Ovary (tissue), 9 donors: ENCODE measurements around the gene TLR4. TPM values are rescaled to one million over a fixed set of nuclear protein-coding genes. Genes with fewer than 3 reads are reported as not detected.

Experiments
- DNase-seq, 5 donors: peaks; one replicate each; pipeline ENCODE4 v3.0.0-alpha.2; 2019 to 2020
- H3K27ac ChIP-seq, 2 donors: fragments of 200-600 bp; one replicate each; pipeline versions ENCODE4 v1.5.1 to v1.8.0; 2019 to 2022
- H3K27me3 ChIP-seq: fragments of 200-600 bp; one replicate; pipeline ENCODE4 v1.8.0; 2022
- H3K36me3 ChIP-seq: fragments of 200-600 bp; sonication (generic); one replicate; pipeline ENCODE4 v1.5.1; 2019
- H3K4me1 ChIP-seq: one replicate; pipeline ENCODE4 v1.8.1; 2013; ENCODE audit warnings: mild to moderate bottlenecking, moderate library complexity; ENCODE audit not compliant: insufficient read depth
- H3K4me3 ChIP-seq: fragments of 200-600 bp; sonication (generic); one replicate; pipeline ENCODE4 v1.5.1; 2017
- H3K9me3 ChIP-seq, 2 donors: fragments of 200-600 bp in 1 of 2; sonication (generic) in 1 of 2; one replicate each; pipeline versions ENCODE4 v1.5.1 to v1.8.1; 2013 to 2019; ENCODE audit warnings: mild to moderate bottlenecking in 1 of 2, moderate library complexity in 1 of 2
- CTCF ChIP-seq, 3 donors: fragments of 450-650 bp in 2 of 3; fragments of 200-600 bp in 1 of 3; IDR thresholded peaks; one replicate each; pipeline versions ENCODE4 v1.5.1 to v1.8.0; 2016 to 2022; ENCODE audit warnings: antibody characterized with exemption in 3 of 3, mild to moderate bottlenecking in 1 of 3
- EP300 ChIP-seq: sonication (generic); formaldehyde crosslinking; IDR thresholded peaks from one replicate; pipeline ENCODE4 v1.6.1; 2017; ENCODE audit warnings: antibody characterized with exemption
- POLR2A ChIP-seq: fragments of 450-650 bp; IDR thresholded peaks from one replicate; pipeline ENCODE4 v1.6.1; 2017; ENCODE audit warnings: antibody characterized with exemption, mild to moderate bottlenecking, moderate library complexity
- WGBS, 3 donors: extraction: QIAGEN DNeasy Blood & Tissue Kit in 1 of 3; methylation state at CpG; one replicate each; pipeline versions ENCODE4 v1.1.5 to v1.1.7; 2013 to 2017; 5-methylcytosine and 5-hydroxymethylcytosine counted together
- intact Hi-C, 4 donors: fragments of 100-400 bp; cut with DNase I; formaldehyde crosslinking; loops; one replicate each; pipeline versions ENCODE4 v1.11.0 to v1.15.1; 2022 to 2023
- polyA plus RNA-seq, 2 donors: library from polyadenylated mRNA; stranded (reverse); fragments of 200-250 nt in 1 of 2; fragments of 350-450 nt in 1 of 2; fragmentation: Illumina TruSeq in 1 of 2; extraction: RNeasy Lipid Tissue Mini Kit (QIAGEN cat#74804) in 1 of 2; gene quantifications; one replicate each; pipeline ENCODE4 v1.2.3, GENCODE V29; 2013 to 2014
- total RNA-seq, 7 donors: library from RNA; depleted of rRNA in 2 of 7; stranded (reverse); fragments of >200 nt in 2 of 7; fragmentation: NEBNext Ultra II Directional in 3 of 7; extraction: Animal tissue kit (Norgen Biotek cat#: 25700) in 3 of 7; gene quantifications; one replicate each; pipeline versions ENCODE4 v1.1.0 to v1.2.4, GENCODE V29; 2016 to 2023
- donor health status: DM: no; HTN: no; CAD: no; lungs with moderate emphysema.
- donor health status: DM: no; HTN: no; CAD: no.
- donor health status: Bipolar disorder and iron deficiency.
- donor health status: DM: yes; HTN: yes; CAD: no.
- donor health status: DM: no; HTN: no; CAD: no.
- donor health status: DM: yes; HTN: yes; CAD: no.

Gene TLR4
- total and polyA plus RNA-seq, 9 donors, result 3.4 to 13.5 (median 8.9) TPM

GRCh38 chr9:117678871-117679270, 25.3 kb upstream of the TLR4 start:
- no peak for DNase-seq
- Histone ChIP-seq H3K4me1 (no peaks in the 10 kb centered on the region), H3K9me3 (no peaks in the 10 kb centered on the region), H3K36me3 (no peaks in the 10 kb centered on the region), H3K27ac (no peak overlapping the region), H3K4me3 (no peak overlapping the region), H3K27me3 (no peaks in the 10 kb centered on the region)
- TF ChIP-seq EP300 (no peak), POLR2A (no peak), CTCF (IDR thresholded peaks at IDR 0.05) (no peak)
- 0% methylated on average over 1 of the region's 1 CpG for WGBS, 3 donors
- intact Hi-C loops, result no loop called here

- no peak for DNase-seq
- Histone ChIP-seq H3K36me3 (no peaks in the 10 kb centered on the region), H3K4me3 (no peak overlapping the region), H3K27me3 (no peaks in the 10 kb centered on the region), H3K4me1 (no peaks in the 10 kb centered on the region), H3K9me3 (no peaks in the 10 kb centered on the region), H3K27ac (no peak overlapping the region)
- 70 to 73% (median 72%) methylated on average over 2 of the region's 2 CpGs for WGBS, 3 donors
- intact Hi-C loops, result no loop called here
- TF ChIP-seq POLR2A (no peak), EP300 (no peak), CTCF (IDR thresholded peaks at IDR 0.05) (no peak)
These were observed 24.8 kb upstream of the TLR4 start for GRCh38 chr9:117679416-117679815.

- Histone ChIP-seq H3K27me3 (no peaks in the 10 kb centered on the region), H3K4me3 (no peak overlapping the region), H3K4me1 (no peaks in the 10 kb centered on the region), H3K36me3 (no peaks in the 10 kb centered on the region), H3K9me3 (no peaks in the 10 kb centered on the region), H3K27ac (no peak overlapping the region)
- TF ChIP-seq EP300 (no peak), CTCF (IDR thresholded peaks at IDR 0.05) (no peak), POLR2A (no peak)
- intact Hi-C loops, result no loop called here
- WGBS, 3 donors, result 90 to 93% (median 91%) methylated on average over 2 of the region's 2 CpGs
- no peak for DNase-seq
These were observed 22.3 kb upstream of the TLR4 start for GRCh38 chr9:117681888-117682287.

- intact Hi-C loops, result no loop called here
- Histone ChIP-seq H3K27me3 (no peaks in the 10 kb centered on the region), H3K27ac (no peak overlapping the region), H3K4me1 (no peaks in the 10 kb centered on the region), H3K4me3 (no peak overlapping the region), H3K9me3 (no peaks in the 10 kb centered on the region), H3K36me3 (no peaks in the 10 kb centered on the region)
- no peak for DNase-seq
- 74 to 83% (median 75%) methylated on average over 3 of the region's 3 CpGs for WGBS, 3 donors
- TF ChIP-seq EP300 (no peak), CTCF (IDR thresholded peaks at IDR 0.05) (no peak), POLR2A (no peak)
These were observed 21.1 kb upstream of the TLR4 start for GRCh38 chr9:117682955-117683710.
